ENCODE data around the gene HEXD.

HEXD gene

GRCh38 chr17:82382933-82383255, 35.3 kb upstream of the HEXD start:
- DNase-seq: no peak

DNA sequence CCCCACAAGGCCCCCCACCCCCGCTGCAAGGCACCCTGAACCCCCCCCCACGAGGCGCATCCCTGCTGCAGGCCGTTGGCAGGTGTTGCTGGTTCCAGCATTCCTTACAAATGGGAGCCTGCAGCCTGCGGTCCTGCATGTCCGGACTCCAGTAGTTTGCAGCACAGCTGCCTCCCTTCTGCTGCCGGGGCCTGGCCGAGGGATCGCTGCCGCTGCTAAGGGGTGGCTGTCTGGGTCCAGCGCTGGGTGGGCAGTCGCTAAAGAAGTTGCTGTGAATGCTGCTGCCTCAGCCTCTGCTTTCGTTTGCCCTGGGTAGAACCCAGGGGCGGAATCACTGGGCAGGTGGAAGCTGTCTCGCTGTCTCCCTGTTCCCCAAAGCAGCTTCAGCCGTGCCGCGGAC, 34.7 kb upstream of the HEXD start:
- no peak for DNase-seq

GRCh38 chr17:82384051-82384729, 34.0 kb upstream of the HEXD start:
- DNase-seq: no peak

GRCh38 chr17:82384730-82385481, 33.2 kb upstream of the HEXD start:
- no peak for DNase-seq

DNA sequence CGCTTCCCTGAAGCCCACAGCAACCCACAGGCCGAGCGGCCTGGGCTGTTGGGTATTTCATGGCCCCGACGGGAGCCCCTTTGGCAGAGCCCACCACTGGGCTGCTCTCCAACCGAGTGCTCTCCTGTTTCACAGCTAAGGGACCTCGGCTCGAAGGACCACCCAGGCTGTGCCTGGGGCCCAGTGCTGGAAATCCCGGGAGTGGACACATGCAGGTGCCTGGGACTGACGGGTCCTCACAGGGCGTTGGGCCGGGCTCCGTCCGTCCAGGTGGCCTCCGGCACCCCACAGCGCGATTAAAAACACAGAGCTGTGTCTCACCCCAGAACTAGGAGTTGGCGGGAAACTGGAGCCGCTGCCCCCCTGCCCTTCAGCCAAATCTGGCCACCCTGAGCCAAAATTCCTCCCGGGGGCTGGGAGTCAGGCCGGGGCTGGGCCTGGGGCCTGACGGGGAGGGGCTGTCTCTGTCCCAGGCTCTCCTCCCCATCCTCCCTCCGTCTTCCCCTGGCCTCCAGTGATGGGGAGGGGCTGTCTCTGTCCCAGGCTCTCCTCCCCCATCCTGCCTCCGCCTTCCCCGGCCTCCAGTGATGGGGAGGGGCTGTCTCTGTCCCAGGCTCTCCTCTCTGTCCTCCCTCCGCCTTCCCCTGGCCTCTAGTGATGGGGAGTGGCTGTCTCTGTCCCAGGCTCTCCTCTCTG, 32.4 kb upstream of the HEXD start:
- no peak for DNase-seq

DNA sequence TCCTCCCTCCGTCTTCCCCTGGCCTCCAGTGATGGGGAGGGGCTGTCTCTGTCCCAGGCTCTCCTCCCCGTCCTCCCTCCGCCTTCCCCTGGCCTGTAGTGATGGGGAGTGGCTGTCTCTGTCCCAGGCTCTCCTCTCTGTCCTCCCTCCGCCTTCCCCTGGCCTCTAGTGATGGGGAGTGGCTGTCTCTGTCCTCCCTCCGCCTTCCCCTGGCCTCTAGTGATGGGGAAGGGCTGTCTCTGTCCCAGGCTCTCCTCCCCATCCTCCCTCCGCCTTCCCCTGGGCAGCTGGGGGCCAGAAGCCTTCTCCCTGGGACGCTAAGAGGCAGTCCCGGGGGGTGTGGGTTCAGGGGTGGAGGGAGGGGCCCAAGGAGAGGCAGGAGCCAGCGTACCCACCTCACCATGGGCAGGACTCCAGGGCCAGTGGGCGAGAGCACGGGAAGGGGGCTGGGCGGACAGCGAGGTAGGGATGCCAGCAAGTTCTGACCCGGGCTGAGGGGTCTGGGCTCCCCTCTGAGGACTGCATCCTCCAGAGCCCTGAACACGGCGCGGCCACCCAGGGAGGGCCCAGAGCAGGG, 31.8 kb upstream of the HEXD start:
- DNase-seq: no peak

DNA sequence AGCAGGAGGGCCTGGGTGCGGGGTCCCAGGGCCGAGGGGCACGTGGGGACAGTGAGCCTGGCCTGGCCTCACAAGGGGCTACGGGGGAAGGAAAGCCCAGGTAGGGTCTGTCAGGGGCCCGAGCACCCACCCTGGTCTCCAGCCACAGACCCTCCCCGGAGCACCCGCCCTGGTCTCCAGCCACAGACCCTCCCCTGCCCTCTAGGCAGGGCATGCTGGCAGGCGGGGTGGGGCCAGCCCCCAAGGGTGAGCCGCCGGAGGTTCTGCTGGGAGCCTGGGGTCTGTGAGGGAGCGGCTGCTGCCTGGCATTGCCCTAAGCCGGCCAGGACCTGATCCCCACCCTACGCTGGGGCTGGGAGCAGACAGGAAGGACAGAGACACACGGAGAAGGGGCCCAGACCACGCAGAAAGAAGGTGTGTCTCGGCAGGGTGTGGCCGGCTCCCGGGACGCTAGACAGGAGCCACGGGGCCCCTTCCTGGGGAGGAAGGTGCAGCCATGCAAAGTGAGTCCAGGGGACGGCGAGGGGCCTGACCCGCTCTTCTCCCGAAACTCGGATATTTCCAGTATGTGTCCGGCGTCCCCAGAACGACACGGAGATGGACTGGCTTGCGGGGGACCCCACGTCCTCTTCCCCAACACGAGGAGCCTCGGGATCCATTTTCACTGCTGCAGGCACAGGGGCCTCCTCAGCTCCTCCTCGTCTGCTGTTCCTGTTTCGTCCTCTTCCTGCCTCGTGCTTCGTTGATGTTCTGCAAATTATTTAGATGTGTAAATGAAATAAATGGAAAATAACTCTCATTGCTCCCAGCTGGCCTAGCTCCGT, 31.1 kb upstream of the HEXD start:
- DNase-seq: no peak

GRCh38 chr17:82387705-82388106, 30.4 kb upstream of the HEXD start:
- DNase-seq: no peak

- no peak for DNase-seq
Measured at GRCh38 chr17:82388223-82388921, 29.8 kb upstream of the HEXD start.

DNA sequence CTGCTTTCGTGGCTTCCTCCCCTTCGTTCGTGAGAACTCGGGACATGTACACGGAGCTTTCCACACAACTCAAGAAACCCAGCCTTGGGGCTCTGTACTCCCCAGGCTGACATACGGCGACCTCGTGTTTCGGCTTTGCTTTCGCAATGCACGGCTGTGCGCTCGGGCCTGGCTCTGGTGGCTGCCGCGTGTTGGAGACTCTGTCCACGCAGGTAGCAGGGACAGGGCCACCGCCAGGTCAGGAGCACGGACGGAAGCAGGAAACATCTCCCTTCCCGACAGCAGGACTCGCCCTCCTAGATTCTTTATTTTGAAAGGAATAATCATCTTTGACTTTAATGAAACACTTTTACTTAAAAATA, 29.2 kb upstream of the HEXD start:
- no peak for DNase-seq

- no peak for DNase-seq
Measured at GRCh38 chr17:82389379-82389778, 28.8 kb upstream of the HEXD start.

DNA sequence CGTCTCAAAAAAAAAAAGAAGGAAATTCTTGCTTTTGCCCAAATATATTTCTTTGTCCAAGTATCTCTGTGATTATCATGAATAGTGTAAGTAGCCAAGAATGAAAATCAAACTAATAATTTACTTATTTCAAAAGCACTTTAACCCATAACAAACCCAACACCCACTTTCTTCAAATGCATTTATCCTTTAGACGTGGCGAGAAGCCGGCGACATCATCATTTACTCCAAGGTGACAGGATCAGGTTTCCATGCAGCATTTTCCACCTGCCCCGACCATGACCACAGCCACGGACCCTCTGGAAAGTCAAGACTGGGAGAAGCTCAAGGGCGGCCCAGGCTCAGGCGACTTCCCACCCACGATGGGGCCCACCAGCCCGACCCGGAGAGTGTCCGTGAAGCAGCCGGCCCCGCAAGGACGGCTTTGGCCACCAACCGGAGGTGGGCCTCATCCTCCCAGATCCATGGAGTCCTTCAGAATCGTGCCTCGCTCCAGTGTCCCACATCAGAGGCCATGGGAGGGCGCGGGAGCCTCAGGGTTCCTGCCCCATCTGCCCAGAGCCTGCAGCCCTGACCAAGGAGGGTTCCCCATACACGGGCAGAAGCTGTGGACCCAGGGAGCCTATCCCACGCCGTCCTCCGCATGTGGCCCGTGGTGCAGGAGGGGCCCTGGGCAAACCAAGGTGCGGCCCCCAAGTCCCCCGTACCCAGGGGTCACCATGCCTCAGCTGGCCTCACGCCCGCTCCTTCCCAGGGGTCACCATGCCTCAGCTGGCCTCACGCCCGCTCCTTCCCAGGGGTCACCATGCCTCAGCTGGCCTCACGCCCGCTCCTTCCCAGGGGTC, 27.9 kb upstream of the HEXD start:
- DNase-seq: no peak

- no peak for DNase-seq
Measured at GRCh38 chr17:82390860-82391435, 27.2 kb upstream of the HEXD start.

GRCh38 chr17:82391496-82392066, 26.6 kb upstream of the HEXD start:
- no peak for DNase-seq

GRCh38 chr17:82392209-82392920, 25.8 kb upstream of the HEXD start:
- DNase-seq: no peak

GRCh38 chr17:82392941-82393340, 25.2 kb upstream of the HEXD start:
- no peak for DNase-seq

DNA sequence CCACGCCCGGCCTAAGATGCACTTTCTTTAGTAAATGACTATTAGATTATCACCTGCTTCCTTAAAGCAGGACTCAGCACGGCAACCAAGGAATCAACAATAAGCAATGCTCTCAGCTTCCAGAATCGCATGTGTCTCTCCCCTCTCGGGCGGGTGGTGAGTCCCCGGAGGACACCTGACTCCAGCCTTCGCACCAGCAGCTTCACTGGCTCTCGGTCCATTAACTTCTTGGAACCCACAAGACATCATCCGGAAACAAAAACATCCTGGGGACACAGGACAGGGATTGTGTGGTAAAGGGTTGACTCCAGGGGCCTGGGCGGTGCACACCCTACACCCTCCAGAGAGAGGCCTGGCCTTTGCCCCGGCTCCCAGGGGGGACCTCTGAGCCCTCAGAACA, 23.9 kb upstream of the HEXD start:
- no peak for DNase-seq

GRCh38 chr17:82396601-82397435, 21.3 kb upstream of the HEXD start:
- DNase-seq: no peak
